Right atrium auricular region (tissue), 2 donors: ENCODE results near the gene ADAM10. TPM values are rescaled to one million over a fixed set of nuclear protein-coding genes. Genes with fewer than 3 reads are reported as not detected.

Experiments
- DNase-seq: peaks from one replicate; pipeline ENCODE4 v3.0.0-alpha.2; 2019; ENCODE audit warnings: low spot score
- H3K27ac ChIP-seq, 2 donors: fragments of 200-600 bp; sonication (generic); 1 replicate in 1 of 2; 2 replicates in 1 of 2; pipeline ENCODE4 v1.5.1; 2016 to 2019
- H3K27me3 ChIP-seq, 2 donors: fragments of 200-600 bp; sonication (generic); one replicate each; pipeline versions ENCODE4 v1.5.1 to v1.6.0; 2017 to 2019
- H3K36me3 ChIP-seq: fragments of 200-600 bp; sonication (generic); one replicate; pipeline ENCODE4 v1.5.1; 2016
- H3K4me1 ChIP-seq, 2 donors: fragments of 200-600 bp; sonication (generic); one replicate each; pipeline versions ENCODE4 v1.5.1 to v1.6.0; 2017 to 2019
- H3K4me3 ChIP-seq, 2 donors: fragments of 200-600 bp; sonication (generic); 1 replicate in 1 of 2; 2 replicates in 1 of 2; pipeline ENCODE4 v1.5.1; 2017 to 2019; ENCODE audit warnings: mild to moderate bottlenecking in 1 of 2, moderate library complexity in 1 of 2
- H3K9me3 ChIP-seq, 2 donors: fragments of 200-600 bp; sonication (generic); one replicate each; pipeline ENCODE4 v1.5.1; 2019
- CTCF ChIP-seq, 2 donors: fragments of 200-600 bp; sonication (generic); IDR thresholded peaks; one replicate each; pipeline ENCODE4 v1.5.1; 2019; ENCODE audit warnings: antibody characterized with exemption in 2 of 2
- total RNA-seq, 2 donors: library from RNA; depleted of rRNA; stranded (reverse); fragments of >200 nt; gene quantifications; one replicate each; pipeline ENCODE4 v1.1.0, GENCODE V29; 2016

Gene ADAM10
- total RNA-seq, 2 donors from 2014 or later = 40.8 to 42.0 TPM

DNA sequence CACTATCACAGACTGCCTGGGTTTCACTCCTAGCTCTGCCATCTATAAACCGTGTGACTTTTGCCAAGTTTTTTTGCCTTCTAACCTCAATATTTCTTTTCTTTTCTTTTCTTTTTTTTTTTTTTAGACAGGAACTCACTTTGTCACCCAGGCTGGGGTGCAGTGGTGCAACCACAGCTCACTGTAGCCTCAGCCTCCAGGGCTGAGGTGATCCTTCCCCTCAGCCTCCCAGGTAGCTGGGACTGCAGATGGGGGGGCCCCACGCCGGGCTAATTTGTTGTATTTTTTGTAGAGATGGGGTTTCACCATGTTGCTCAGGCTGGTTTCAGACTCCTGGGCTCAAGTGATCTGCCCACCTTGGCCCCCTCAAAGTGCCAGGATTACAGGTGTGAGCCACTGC is 3.2 kb upstream of the ADAM10 start:
- no peak for TF ChIP-seq CTCF (IDR thresholded peaks at IDR 0.05)
- Histone ChIP-seq H3K4me3 (no peak overlapping the region), H3K27ac (no peak overlapping the region), H3K27me3 (no peaks in the 10 kb centered on the region), H3K4me1 (peaks cover 0 to 7% of the 10 kb centered on the region in 2 donors), H3K36me3 (no peaks in the 10 kb centered on the region), H3K9me3 (no peaks in the 10 kb centered on the region)
- DNase-seq = no peak

DNA sequence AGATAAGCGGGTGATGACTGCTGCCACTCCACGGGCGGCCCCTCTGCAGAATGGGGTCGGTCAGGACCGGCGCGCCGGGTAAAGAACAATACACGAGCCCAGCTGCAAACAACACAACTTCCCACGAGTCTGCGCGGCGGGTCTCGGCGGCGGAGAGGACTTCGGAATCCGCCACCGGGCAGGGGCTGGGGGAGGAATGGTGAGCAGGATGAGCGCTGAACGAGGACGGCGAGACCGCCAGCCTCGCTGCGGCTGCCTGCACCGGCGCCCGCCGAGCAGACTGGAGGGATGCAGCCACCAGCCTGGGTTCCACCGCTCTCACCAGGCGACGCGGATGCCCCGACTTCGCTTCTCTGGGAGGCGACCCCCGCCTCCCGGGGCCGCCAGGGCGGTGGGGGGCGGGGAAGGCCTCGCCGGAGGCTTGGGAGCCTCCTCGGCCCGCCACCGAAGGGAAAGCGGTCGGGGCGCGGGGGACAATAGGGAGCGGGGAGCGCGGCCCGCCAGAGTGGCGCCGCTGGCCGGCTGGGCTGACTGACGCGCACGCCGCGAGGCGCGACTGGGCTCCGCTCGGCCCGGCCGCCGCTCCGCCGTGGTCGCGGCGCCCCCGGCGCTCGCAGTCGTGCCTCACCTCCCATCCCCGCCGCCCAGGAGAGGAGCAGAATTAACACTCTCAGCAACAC is 515 bp downstream of the ADAM10 start:
- no peaks in the 10 kb centered on the region for H3K27me3 ChIP-seq
- DNase-seq = peak; percentile 72
- H3K4me3 ChIP-seq = peak overlapping the region; percentile 96 to 99
- H3K4me1 ChIP-seq = peaks cover 0 to 39% of the 10 kb centered on the region in 2 donors
- H3K9me3 ChIP-seq = no peaks in the 10 kb centered on the region
- no peaks in the 10 kb centered on the region for H3K36me3 ChIP-seq
- H3K27ac ChIP-seq = peak overlapping the region; percentile 98
- TF ChIP-seq CTCF (IDR thresholded peaks at IDR 0.05) = no peak

GRCh38 chr15:58748040-58748851 is 1.3 kb downstream of the ADAM10 start:
- TF ChIP-seq CTCF (IDR thresholded peaks at IDR 0.05) = no peak
- no peaks in the 10 kb centered on the region for H3K27me3 ChIP-seq
- H3K27ac ChIP-seq = peak overlapping the region; percentile 98
- H3K36me3 ChIP-seq = no peaks in the 10 kb centered on the region
- peaks cover 0 to 47% of the 10 kb centered on the region in 2 donors for H3K4me1 ChIP-seq
- DNase-seq = no peak
- H3K4me3 ChIP-seq = peak overlapping the region; percentile 96 to 99
- no peaks in the 10 kb centered on the region for H3K9me3 ChIP-seq

GRCh38 chr15:58746174-58746573 is 3.3 kb downstream of the ADAM10 start:
- DNase-seq = no peak
- no peaks in the 10 kb centered on the region for H3K9me3 ChIP-seq
- no peaks in the 10 kb centered on the region for H3K27me3 ChIP-seq
- peak overlapping the region in 1 of 2 donors; percentile 98 for H3K27ac ChIP-seq
- peaks cover 0 to 65% of the 10 kb centered on the region in 2 donors for H3K4me1 ChIP-seq
- no peaks in the 10 kb centered on the region for H3K36me3 ChIP-seq
- TF ChIP-seq CTCF (IDR thresholded peaks at IDR 0.05) = no peak
- H3K4me3 ChIP-seq = no peak overlapping the region

DNA sequence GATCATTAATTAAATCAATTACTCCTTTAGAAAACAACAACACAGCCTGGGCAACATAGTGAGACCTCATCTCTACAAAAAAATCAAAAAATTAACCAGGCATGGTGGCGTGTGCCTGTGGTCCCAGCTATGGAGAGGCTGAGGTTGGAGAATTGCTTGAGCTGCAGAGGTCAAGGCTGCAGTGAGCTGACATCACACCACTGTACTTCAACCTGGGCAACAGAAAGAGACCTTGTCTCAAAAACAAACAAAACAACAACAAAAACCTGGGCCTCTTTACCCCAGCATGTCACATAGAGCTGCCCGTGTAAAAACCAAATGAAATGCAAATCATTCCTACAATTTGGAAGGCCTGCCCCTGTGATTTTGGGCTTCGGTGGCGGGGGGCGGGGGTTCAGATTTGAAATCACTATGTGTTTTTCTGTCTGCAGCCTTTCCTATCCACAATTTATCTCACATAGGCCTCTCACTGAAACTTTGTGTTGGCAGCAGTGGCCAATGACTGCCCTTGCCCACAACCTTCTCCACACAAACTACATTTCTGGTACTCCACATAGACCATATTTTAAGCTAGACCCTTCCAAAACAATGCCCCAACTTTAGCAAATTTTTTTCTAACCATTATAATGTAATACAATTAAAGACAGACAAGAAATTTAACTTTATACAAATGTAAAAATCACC is 6.5 kb downstream of the ADAM10 start:
- peak overlapping the region; percentile 61 to 80 for H3K27ac ChIP-seq
- H3K9me3 ChIP-seq = no peaks in the 10 kb centered on the region
- DNase-seq = no peak
- H3K4me1 ChIP-seq = peaks cover 0 to 90% of the 10 kb centered on the region in 2 donors
- H3K27me3 ChIP-seq = no peaks in the 10 kb centered on the region
- no peak overlapping the region for H3K4me3 ChIP-seq
- H3K36me3 ChIP-seq = no peaks in the 10 kb centered on the region
- TF ChIP-seq CTCF (IDR thresholded peaks at IDR 0.05) = no peak
